Progenitor cell of endocrine pancreas (in vitro differentiated cells): Measurements from ENCODE around the gene CUL5. TPM values are rescaled to one million over a fixed set of nuclear protein-coding genes. Genes with fewer than 3 reads are reported as not detected.
A peak's percentile ranks its signal among the peaks of the same experiment; 100 is the strongest.
"Not testable (repeated sequence)": the region's sequence is repeated elsewhere in the genome, so short reads cannot be mapped to it uniquely, and the experiment has no call there.

ENCODE experiments used
- DNase-seq: peaks from one replicate; pipeline ENCODE4 v3.0.0; 2021; ENCODE audit warnings: low spot score; ENCODE audit not compliant: unreplicated experiment
- H3K27ac Mint-ChIP-seq: 2 replicates; pipeline ENCODE4 v1.8.0; 2021; ENCODE audit warnings: mild to moderate bottlenecking, moderate library complexity, mixed read lengths
- H3K27me3 Mint-ChIP-seq: 2 replicates; pipeline ENCODE4 v1.8.0; 2021; ENCODE audit warnings: mixed read lengths
- H3K36me3 Mint-ChIP-seq: 2 replicates; pipeline ENCODE4 v1.8.0; 2022; ENCODE audit warnings: mixed read lengths; ENCODE audit not compliant: insufficient read depth
- H3K4me1 Mint-ChIP-seq: 2 replicates; pipeline ENCODE4 v1.8.0; 2021; ENCODE audit warnings: low read depth, mixed read lengths
- H3K4me3 Mint-ChIP-seq: 2 replicates; pipeline ENCODE4 v1.8.0; 2021; ENCODE audit warnings: low read depth, mild to moderate bottlenecking, moderate library complexity, mixed read lengths
- H3K9me3 Mint-ChIP-seq: 2 replicates; pipeline ENCODE4 v1.8.0; 2021; ENCODE audit warnings: low read depth, mixed read lengths
- CTCF ChIP-seq: fragments of 200-600 bp; sonication (generic); IDR thresholded peaks from one replicate; pipeline ENCODE4 v1.5.0; 2021; ENCODE audit warnings: antibody characterized with exemption, mild to moderate bottlenecking; ENCODE audit not compliant: unreplicated experiment
- total RNA-seq: library from RNA; stranded (reverse); gene quantifications from 2 replicates; pipeline ENCODE4 v1.2.1, GENCODE V29; 2021

Gene CUL5
- total RNA-seq, 1 donor from 2014 or later = 37.9 TPM

DNA sequence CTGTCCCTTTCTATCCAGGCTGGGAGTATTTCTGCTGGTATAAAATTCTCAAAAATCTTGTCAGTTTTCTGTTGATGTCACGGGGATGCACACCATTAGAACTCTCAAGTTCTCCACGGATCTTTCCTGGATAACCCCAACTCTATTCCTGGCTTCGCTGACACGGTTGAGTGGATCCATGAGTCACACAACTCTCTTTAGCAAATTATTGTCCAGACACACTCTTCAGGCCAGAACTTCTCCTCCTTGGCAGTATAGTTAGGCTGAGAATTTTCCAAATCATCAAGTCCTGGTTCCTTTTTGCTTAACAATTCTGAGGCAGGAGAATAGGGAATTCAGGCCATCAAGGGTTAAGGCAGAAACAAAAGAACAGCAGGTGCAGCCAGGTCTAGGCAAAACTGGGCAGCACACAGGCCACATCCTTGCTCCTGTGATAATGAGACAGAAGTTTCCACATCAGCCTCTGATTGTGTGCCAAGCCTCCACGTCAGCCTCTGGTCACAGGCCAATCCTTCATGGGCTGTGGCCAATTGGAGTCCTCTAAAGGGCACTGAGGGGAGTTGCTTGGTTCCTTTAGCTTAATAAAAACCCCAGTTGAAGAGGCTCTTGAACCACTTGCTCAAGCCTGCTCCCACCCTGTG is 106.9 kb downstream of the CUL5 start:
- DNase-seq = no peak
- no peaks in the 10 kb centered on the region for H3K9me3 Mint-ChIP-seq
- no peak overlapping the region for H3K27ac Mint-ChIP-seq

DNA sequence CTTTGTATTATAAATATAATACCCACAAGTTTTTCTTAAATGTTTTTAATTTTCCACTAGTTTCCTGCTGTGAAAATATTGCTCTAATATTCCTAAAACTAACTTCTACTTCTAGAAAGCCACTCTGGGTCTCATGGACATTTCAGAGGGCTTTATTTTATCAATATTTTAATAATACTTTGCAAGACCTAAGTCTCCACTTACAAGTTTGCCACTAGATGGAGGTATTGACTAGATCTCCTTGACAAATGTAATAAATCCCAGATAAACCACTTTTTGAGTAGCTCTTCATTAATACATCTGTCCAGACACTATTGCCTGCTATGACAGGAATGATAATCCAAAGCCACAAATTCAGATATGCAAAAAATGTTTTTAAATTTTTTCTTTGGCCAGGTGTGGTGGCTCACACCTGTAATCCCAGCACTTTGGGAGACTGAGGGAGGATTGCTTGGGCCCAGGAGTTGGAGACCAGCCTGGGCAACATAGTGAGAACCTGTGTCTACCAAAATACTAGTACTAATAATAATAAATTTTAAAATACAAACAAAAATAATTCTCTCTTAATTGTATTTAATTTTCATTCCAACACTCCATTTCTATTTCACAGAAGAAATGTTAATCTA is 109.2 kb downstream of the CUL5 start:
- Mint-ChIP-seq H3K9me3 (no peaks in the 10 kb centered on the region), H3K4me1 (peaks cover 9% of the 10 kb centered on the region), H3K36me3 (no peaks in the 10 kb centered on the region), H3K27ac (no peak overlapping the region), H3K27me3 (no peaks in the 10 kb centered on the region), H3K4me3 (no peak overlapping the region)
- DNase-seq = no peak
- TF ChIP-seq CTCF = peak; percentile 64

More for the DNA sequence above, 106.9 kb downstream of the CUL5 start:
- no peak overlapping the region for H3K4me3 Mint-ChIP-seq
- no peaks in the 10 kb centered on the region for H3K27me3 Mint-ChIP-seq
- no peaks in the 10 kb centered on the region for H3K36me3 Mint-ChIP-seq
- no peaks in the 10 kb centered on the region for H3K4me1 Mint-ChIP-seq
- TF ChIP-seq CTCF = no peak

DNA sequence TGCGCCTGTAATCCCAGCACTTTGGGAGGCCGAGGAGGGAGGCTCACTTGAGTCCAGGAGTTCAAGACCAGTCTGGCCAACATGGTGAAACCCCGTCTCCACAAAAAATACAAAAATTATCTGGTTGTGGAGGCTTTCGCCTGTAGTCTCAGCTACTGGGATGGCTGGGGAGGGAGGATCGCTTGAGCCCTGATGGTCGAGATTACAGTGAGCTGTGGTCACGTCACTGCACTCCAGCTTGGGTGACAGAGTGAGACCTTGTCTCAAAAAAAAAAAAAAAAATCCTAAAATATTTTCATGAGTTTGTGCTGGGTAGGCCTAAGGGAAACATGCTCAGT is 112.2 kb downstream of the CUL5 start:
- not testable (repeated sequence) for H3K27ac Mint-ChIP-seq, DNase-seq, H3K9me3 Mint-ChIP-seq, H3K36me3 Mint-ChIP-seq, H3K4me1 Mint-ChIP-seq, H3K27me3 Mint-ChIP-seq
- peak overlapping the region; percentile 82 for H3K4me3 Mint-ChIP-seq

DNA sequence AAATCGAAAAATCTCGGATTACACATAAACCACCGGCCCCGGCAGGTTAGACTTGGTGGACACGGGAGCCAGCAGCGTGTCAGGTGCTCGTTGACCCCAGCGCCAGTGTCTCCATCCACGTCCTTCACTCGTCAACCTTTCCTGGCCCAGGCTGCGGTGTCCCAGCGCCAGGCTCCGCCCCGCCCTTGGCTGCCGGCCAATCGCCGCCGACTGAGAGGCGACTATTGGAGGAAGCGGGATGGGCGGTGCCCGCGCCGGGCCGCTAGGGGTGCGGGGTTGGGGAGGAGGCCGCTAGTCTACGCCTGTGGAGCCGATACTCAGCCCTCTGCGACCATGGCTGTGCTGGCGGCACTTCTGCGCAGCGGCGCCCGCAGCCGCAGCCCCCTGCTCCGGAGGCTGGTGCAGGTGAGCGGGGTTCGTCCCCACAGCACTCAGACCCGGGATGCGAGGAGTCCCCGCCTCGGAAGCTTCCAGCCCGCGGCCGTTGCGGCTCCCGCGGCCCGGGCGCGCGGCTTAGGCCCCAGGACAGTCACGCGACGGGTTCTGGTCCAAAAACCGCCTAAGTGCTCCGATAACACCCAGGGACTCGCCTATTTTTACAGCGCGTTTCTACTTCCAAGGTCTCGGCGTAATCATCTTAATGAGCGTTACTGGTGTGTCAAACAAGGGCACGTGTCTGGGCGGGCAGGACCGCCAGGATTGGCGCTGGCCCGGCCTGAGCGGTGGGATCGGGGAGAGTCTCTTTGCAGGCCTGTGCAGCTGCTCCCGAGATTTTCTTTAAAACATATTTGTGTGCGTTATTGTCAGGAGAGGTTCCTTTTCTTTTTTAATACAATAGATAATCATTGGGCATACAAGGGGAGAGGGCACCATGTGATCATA is 112.8 kb downstream of the CUL5 start, which contains the start of gene ACAT1:
Gene ACAT1, plus strand, starts transcription at position 294 of the 882 bp plus-strand sequence. Its CDS starts 40 bp downstream, at position 334.
- Mint-ChIP-seq H3K9me3 (no peaks in the 10 kb centered on the region), H3K4me3 (peak within 1 kb of the TSS; percentile 82), H3K4me1 (peaks cover 9% of the 10 kb centered on the region), H3K27ac (peak within 1 kb of the TSS; percentile 95), H3K36me3 (peaks cover 2% of the 10 kb centered on the region), H3K27me3 (no peaks in the 10 kb centered on the region)
- peak; percentile 47 for TF ChIP-seq CTCF
- peak; percentile 89 for DNase-seq

DNA sequence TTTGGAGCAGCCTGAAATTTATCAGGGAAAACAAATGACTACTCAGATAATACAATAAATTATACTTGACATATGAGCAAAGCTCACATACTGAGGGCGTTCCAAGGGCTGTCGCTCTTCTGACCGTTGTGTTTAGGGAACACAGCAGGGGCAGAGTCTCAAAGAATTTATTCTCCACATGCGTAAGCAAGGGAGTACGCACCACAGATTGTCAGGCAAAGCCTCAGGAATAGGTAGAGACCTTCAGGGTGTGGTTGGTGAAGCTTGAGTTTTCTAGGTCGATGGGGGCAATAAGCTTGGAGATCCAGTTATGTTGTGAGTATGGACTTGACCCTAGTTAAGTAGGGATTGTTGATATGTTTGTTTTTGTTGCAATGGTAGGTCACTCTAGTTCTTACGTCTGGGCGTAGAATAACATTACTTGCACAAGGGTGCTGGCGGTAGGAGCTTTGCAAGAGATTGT is 113.5 kb downstream of the CUL5 start:
- TF ChIP-seq CTCF = no peak
- Mint-ChIP-seq H3K4me1 (peaks cover 9% of the 10 kb centered on the region), H3K27ac (peak overlapping the region; percentile 95), H3K36me3 (peaks cover 2% of the 10 kb centered on the region), H3K9me3 (no peaks in the 10 kb centered on the region), H3K4me3 (peak overlapping the region; percentile 82), H3K27me3 (no peaks in the 10 kb centered on the region)
- DNase-seq = no peak
